GM18502 (cell line): ENCODE data around the gene ATP7A.
"Not testable (repeated sequence)": the region's sequence is repeated elsewhere in the genome, so short reads cannot be mapped to it uniquely, and the experiment has no call there.

Experiments used
- ATAC-seq: cut with Tn5 transposase; IDR thresholded peaks from one replicate; pipeline ENCODE4 v1.9.1; 2021; ENCODE audit warnings: mild to moderate bottlenecking; ENCODE audit not compliant: unreplicated experiment, poor library complexity

The ATP7A gene

DNA sequence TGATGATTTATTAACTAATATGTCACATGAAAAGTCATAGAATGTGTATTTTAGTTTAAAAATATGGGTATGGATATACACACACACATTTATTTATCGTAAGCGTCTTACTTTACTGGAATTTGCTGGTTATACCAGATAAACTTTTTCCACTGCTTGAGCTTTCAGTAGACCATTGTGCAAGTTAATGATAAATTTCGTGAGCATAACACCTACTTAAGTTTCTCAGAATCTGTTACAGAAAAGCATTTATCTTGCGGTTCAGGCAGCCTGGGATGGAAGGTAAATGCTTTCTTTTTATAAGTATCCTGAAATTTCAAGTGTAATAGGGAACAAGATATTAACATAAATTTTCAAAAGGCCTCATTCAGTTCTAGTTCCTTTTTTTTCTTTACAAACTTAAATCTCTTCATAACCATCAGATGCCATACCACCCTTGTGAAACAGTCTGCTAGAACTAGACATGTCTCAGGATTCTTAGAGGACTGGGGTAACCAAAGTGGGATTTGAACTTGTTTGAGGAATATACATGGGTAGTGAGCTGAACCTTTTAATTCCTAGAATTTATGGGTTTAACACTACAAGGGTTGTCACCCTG is 27.7 kb downstream of the ATP7A start:
- no peak for ATAC-seq

DNA sequence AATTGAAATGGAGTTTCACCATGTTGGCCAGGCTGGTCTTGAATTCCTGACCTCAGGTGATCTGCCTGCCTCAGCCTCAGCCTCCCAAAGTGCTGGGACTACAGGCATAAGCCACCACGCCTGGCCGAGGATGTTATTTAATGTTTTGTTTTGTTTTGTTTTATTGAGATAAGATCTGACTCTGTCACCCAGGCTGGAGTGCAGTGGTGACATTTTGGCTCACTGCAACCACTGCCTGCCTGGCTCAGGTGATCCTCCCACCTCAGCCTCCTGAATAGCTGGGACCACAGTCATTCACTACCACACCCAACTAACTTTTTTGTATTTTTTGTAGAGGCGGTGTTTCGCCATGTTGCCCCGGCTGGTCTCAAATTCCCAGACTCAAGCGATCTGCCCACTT is 34.5 kb downstream of the ATP7A start:
- ATAC-seq = not testable (repeated sequence)

DNA sequence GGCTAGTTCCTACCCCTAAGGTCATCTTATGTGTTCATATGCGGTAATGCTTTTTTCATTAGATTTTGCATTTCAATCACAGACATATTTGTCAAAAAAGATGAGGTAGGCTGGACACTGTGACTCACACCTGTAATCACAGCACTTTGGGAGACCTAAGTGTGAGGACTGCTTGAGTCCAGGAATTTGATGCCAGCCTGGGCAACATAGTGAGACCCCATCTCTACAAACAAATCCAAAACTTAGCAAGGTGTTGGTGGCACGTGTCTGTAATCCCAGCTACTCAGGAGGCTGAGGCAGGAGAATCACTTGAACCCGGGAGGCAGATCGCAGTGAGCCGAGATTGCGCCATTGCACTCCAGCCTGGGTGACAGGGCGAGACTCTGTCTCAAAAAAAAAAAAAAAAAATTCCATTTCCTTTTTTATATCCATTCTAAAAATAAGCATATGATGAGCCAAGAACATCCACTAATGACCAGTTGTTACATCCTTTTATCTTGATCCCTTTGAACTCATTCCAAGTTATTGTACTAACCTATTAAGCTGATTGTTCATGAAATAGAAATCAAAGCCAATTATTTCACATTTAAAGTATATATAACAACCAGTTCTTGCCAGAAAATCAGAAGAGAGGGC is 35.5 kb downstream of the ATP7A start:
- no peak for ATAC-seq

DNA sequence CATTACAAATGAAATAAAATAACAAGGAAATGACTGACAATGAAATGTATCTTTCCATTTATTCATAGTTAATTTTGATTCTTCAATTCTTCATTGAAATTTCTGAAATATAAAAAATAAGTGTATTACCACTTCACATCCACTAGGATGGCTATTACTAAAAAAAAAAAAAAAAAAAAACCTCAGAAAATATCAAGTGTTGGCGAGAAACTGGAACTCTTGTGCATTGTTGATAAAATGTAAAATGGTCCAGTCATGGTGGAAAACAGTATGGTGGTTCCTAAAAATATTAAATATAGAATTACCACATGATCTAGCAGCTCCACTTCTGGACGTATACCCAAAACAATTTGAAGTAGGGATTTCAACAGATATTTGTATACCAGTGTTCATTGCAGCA is 36.1 kb downstream of the ATP7A start:
- no peak for ATAC-seq

DNA sequence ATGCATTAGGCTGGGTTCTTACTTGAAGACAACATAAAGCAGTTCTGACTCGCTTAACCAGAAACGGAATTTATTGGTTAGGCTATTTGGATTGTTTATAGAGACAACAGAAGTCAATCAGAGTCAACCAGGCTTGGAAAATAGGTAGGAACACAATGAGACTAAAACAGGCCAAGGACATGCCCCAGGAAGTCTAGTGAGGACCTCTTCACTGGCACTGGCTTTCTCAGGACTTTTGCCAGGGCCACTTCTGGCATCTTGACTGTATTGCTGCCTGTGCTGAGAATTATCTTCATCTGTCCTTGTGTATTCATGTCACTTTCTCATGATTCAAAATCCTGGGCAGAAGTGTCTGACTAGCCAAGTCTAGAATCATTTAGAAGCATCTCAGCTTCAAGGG is 39.3 kb downstream of the ATP7A start:
- ATAC-seq = no peak

DNA sequence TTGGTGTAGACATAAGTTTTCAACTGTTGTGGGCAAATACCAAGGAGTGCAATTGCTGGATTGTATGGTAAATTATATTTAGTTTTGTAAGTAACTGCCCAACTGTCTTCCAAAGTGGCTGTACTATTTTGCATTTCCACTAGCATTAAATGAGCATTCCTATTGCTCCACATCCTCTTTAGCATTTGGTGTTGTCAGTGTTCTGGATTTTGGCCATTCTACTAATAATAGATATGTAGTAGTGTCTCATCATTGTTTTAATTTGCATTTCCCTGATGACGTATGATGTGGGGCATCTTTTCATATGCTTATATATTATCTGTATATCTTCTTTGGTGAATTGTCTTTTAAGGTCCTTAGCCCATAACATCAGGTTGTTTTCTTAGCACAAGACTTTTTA is 41.7 kb downstream of the ATP7A start:
- ATAC-seq = no peak

DNA sequence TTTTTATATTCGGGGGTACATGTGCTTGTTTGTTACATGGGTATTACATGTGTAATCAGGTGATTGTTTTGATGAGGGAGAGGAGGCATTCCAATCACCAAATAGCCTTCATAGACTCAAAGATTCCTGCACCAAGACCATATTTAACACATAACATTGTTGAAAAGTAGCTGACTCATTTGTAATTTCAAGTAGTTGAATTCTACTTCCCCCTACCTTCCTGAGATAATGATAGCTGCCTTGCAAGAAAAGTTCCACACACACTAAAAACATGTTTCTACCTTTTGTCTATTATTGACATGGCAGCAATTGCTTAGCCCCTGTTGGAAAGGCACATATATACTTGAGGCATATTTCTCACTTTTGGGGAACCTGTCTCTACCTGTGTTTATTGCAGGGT is 42.8 kb downstream of the ATP7A start:
- no peak for ATAC-seq

DNA sequence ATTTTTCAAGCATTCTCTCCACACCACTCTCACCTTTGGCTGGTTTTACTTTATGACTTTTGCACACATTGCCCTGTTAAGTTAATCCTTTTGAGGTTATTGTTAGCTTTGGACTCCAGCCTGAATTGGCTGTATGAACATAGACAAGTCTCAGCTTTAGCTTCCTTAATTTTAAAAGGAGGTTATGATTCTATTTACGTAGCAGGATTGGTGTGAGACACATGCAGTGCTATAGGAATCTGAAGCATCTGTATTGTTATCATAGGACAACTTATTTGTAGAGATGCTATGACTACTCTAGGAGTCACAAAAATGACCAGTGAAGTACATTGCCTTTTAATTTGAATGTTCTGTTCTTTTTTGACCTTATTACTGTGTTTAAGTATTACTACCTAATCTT is 43.2 kb downstream of the ATP7A start:
- no peak for ATAC-seq

DNA sequence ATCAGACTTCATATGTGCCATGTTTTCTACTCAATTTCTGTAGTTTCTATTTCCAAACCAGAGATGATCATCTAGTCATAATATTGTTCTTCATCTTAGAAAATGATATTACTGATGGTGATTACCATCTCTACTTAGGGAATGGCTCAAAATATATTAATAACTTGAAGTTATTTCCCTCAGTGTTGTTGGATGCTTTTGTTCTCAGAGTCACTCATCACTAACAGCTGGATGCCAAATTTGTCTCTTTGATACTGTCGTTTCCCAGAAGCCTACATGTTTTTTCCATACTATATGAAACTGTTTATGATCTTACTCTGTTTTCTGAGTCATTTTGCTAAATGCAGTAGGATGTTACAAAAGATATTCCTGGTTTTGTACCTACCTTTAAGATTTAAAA is 50.1 kb downstream of the ATP7A start:
- ATAC-seq = no peak

DNA sequence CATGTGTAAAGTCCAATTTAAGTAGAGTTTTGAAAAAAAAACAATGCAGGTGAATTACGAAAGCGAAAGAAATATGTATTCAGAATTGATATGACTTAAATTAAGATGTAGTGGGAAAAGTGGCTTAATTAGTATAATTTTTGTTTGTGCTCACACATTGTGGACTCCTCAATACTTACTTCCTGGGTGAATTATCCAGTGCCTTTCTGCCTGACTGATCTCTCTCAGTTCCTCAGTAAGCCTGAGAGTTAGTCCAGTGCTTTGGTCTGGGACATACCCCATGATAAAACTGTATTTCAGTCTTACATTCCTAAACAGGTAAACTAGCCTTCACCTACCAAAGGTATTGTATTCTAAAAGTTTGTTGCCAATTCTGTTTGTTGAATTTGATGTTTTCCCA is 50.6 kb downstream of the ATP7A start:
- no peak for ATAC-seq

DNA sequence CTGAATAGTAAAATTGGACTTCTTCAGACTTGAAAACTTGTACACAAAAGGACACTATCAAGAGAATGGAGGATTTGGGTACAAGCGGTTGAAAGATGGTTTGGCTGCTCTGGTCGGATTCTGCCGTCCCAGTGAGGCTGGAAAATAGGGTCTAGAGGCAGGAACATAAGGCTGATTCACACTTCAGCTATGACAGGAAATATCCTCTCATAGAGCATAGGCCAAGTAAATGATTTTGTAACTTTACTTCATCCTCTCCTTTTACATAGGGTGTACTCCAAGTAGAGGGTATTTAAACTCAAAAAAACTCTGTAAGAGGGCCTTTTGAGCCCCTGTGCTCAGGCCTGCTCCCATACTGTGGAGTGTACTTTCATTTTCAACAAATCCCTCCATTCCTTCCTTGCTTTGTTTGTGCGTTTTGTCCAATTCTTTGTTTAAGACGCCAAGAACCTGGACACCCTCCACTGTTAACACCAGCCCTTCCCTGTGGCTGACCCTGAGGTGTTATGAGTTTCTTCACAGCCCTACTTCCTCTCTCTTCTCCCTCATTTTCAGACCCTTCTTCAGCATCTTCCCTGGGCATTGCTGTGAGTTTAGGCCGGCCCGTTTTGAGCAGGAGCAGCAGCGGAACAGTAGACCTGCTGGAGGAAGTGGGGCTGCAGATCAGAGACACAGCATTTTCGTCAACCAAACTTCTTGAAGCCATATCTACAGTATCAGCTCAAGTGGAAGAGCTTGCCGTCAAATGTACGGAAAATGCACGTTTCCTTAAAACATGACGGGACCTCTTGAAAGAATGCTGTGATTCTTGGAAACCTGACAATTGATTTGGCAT is 51.8 kb downstream of the ATP7A start:
- no peak for ATAC-seq

DNA sequence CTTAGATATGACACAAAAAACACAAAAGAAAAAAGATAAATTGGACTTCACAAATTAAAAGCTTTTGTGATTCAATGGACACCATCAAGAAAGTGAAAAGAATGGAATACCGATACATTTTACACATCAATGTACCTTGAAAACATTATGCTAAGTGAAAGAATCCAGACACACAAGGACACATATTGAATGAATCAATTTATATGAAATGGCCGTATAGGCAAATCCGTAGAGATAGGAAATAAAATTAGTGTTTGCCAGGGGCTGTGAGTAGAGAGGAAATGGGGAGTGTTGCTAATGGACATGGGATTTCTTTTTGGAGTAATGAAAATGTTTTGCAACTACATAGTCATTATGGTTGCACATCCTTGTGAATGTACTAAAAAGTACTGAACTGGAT is 55.9 kb downstream of the ATP7A start:
- no peak for ATAC-seq

DNA sequence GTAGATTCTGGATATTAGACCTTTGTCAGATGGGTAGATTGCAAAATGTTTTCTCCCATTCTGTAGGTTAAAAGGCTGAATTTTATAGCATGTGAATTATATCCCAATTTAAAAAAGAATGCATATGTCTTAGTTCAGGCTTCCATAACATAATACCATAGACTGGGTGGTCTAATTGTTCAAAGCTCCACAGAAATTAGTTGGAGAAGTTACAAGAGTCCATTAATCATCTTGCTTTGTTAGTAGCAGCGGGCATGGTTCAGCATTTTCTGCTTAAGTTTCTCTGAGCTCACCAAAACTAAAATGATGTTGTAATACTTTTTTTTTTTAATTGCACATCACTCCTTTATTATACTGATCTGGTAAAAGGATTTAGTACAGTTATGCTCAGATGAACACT is 57.1 kb downstream of the ATP7A start:
- ATAC-seq = no peak

DNA sequence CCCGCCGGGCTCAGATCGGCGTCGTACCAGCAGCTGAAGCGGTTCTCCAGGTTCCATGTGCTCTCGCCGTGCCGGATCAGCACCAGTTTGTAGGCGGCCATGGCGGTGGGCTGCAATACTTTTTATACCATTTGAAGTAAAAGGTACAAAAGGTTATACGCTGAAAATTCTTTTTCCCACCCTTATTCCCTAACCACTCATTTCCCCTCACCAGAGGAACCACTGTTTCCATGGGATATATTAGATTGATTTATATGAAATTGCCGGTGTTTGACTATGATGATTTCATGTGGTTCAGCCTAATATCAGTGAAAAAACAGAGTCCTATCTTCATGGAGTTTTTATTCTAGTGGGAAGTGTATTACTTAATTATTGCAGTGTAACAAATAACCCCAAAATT is 59.0 kb downstream of the ATP7A start, which contains the start of gene PGAM4:
TSS of gene PGAM4 (minus strand) at position 101 of the 400 bp plus-strand sequence. CDS start at position 101, 0 bp downstream.
- no peak for ATAC-seq

DNA sequence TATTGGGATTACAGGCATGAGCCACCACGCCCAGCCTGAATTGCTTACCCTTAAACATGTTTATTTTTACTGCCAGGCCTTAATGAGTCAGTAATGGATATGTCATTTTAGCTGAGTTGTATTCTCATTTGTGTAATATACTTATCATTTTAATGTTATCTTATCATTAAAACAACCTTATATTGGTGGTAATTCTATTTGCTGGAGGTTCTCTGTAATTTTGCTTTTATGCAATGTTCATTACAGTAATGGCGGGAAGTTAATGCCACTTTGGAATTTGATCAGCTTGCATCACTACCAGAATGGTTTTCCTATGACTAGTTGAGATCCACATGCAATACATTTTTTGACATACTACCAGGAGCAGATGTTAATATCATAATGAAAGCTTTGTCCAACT is 65.3 kb downstream of the ATP7A start:
- ATAC-seq = no peak

DNA sequence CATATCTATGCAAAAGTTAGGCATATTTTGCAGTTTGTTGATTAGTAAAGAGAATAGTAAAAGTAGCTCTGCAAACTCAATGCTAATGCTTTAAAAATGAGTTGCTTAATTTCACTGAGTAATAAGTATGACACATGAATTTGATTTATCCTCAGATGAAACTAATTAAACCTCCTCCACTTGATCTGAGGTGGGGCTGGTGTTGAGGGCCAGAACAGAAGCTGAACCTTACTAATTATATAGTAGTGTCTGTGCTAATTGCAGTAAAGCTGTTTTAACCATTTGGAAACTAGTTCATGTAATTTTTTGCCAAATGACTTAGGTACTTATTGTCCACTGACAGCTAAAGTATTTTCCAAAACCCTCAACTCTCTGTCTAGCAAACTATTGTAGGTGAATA is 66.6 kb downstream of the ATP7A start:
- ATAC-seq = no peak

DNA sequence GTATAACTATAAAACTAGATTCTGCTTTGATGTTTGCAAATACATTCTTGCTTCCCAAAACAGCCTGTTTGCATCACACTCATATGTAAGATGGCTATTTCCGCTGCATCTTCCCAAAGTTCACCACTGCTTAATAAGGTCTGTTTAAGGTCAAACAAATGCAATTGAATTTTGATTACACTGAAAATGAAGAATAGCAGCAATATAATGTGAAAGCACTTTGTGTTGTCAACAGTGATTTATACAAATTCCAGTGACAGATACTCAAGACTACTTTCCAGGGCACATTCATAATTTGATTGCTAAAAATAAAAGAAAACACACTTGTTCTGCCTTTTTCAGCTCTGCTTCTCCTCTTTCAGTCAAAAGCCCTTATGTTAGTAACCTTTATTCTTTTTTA is 67.0 kb downstream of the ATP7A start:
- ATAC-seq = no peak

DNA sequence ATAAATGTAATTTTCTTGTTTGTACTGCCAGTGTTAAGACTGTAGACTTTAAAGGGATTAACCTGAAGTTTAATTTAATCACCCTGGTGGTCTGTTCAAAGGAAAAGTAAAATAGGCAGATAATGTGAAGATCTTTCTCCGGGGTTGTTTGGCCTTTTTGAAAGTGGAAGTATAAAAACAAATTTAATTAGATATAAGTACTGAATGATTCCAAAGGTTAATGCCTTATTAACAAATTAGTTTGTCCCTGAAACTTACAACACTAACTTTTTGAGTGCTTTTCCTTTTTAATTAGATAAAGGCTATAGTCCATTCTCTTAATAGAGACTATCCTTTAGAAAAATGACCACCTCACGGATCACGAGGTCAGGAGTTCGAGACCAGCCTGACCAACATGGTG is 69.4 kb downstream of the ATP7A start:
- ATAC-seq = no peak

DNA sequence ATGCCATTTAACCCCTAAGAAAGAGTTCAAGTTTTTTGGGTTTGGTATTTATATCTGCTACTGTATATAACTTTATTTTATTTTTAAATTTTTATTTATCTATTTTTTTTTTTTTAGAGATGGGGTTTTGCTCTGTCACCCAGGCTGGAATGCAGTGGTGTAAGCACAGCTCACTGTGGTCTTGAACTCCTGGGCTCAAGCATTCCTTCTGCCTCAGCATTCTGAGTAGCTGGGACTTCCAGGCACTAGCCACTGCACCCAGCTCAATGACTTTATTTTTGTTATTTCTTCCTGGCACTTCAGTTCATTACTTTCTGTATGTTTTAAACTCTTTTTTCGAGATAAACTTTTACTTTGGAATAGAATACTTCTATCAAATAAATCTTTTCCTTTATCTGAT is 101.4 kb downstream of the ATP7A start:
- no peak for ATAC-seq

DNA sequence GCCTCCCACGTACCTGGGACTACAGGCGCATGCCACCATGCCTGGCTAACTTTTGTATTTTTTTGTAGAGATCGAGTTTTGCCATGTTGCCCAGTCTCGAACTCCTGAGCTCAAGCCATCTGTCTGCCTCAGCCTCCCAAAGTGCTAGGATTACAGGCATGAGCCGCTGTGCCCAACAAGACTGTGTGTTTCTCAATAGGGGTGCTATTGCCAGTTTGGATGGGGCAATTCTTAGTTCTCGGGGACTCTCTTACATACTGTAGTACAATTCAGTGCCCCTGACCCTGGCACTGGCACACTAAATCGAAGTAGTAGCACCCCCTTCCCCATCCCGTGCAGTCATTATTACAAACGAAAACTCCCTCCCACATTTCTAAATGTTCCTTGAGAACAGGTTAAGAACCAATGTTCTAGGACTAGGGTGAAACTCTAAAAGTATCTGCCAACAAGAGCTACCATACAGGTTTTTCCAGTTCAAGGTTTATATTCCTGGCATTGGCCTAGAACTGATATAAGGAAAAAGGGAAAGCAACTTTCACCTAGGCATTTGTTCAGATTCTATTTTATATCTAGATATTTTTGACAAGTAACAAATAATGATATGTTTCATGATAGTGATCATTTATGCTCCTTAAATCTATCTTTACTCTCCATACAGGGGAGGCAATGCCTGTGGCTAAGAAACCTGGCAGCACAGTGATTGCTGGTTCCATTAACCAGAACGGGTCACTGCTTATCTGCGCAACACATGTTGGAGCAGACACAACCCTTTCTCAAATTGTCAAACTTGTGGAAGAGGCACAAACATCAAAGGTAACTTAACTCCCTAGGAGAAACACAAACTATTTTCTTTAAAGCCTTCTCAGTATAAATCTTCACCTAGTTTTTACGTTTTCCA is 109.3 kb downstream of the ATP7A start:
- ATAC-seq = no peak
